Lung microvascular endothelial cell (primary cell): Measurements from ENCODE around the gene PNMA8B. TPM values are rescaled to one million over a fixed set of nuclear protein-coding genes. Genes with fewer than 3 reads are reported as not detected.
A peak's percentile ranks its signal among the peaks of the same experiment; 100 is the strongest.
"Not testable (repeated sequence)": the region's sequence is repeated elsewhere in the genome, so short reads cannot be mapped to it uniquely, and the experiment has no call there.

Experiments used
- DNase-seq, 2 donors: peaks; one replicate each; pipeline versions ENCODE4 v3.0.0 to v3.0.0-alpha.2; 2010; ENCODE audit warnings: low read depth in 2 of 2
- total RNA-seq: library from RNA; depleted of rRNA; stranded (reverse); fragments of >200 nt; gene quantifications from 2 replicates; pipeline ENCODE4 v1.2.1, GENCODE V29; 2014

PNMA8B gene
- total RNA-seq, 1 donor from 2014 or later, result under 0.01 TPM

DNA sequence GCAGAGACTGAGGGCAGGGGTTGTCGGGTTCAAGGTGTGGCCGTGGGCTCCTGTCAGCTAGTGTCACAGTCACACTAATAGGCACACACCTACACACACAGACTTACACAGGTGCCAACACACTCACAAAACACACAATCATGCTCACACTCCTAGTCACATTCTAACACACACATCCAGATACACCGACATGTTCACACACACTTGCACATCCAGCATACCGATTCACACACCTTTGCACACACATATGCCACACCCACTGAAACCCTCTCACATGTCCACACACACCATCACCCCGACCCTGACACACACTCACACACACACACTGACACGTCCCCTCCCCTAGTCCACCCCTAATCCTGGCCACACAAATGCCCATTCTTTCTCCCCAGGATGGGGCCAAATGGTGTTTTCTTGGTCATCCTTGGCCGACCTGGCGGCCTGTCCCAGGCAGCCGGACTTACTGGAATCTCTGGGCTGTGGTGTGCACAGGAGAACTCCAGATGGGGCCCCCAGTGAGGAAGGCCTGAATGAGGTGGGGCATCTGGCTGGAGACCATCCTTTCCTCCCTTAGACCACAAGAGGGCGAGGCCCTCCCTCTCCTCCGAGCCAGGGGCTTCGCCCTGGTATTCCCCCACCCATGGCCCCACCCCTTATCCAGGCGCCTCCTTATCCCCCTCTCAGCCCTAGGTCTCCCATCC, 19.1 kb upstream of the PNMA8B start:
- no peak for DNase-seq

DNA sequence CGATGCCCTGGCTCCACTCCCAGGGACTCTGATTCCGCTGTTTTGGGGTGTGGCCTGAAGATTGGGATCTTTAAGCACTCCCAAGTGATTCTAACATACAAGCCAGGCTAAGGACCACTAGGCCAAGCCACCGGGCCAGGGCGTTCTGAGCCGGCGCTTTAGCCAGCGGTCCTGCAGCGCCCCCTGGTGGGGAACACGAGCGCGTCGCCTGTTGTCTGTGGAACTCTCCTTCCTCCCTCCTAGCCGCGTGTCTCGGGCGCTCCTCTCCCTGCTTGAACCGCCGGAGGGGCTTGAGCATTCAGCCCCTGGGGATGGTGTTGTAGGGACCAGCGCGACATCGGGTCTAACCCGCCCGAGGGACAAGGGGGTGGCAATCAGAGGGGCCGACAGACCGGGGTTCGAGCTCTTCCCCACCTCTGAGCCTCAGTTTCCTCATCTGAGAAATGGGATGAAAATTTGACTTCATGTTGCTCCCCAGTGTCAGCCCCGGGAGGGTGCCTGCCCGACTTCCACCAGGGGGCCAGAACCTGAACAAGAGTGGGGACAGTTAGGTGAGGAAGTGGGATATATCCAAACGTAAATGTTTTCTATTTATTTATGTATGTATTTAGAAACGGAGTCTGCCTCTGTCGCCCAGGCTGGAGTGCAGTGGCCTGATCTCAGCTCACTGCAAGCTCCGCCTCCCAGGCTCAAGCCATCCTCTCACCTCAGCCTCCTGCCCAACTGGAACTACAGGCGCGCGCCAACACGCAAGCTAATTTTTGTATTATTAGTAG, 18.0 kb upstream of the PNMA8B start:
- DNase-seq, result peak; percentile 70 to 74

DNA sequence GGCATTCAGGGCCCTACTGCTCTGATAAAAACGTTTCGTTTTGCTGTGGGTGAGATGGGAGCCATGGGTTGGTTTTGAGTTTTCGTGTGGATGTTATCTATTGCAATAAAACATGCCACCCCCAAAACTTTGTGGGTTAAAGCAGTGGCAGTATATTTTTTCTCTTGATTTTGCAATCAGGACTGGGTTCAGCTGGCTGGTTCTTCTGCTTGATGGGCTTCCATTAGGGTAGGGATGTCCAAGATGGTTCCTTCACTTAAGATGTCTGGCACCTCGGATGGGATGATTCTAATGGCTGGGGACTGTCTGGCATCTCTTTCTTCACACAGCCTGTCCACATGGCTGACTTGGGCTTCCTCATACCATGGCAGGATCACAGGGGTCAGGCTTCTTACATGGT, 15.6 kb upstream of the PNMA8B start:
- no peak for DNase-seq

DNA sequence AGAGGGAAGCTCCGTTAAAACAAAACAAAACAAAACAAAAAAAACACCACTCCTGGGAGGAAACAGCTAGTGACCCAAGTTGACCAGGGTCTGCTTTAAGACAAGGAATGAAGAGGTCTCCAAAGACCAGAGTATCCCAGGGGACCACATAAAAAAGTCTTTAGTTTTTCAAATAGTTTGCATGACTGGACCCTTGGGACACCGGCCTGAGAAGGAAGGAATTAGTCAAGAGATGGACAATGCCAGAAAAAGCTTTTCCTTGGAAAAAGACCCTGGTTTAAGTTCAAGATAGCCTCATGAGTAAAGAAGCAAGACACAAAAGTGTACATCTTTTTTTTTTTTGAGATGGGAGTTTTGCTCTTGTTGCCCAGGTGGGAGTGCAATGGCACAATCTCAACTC, 12.5 kb upstream of the PNMA8B start:
- DNase-seq, result no peak

DNA sequence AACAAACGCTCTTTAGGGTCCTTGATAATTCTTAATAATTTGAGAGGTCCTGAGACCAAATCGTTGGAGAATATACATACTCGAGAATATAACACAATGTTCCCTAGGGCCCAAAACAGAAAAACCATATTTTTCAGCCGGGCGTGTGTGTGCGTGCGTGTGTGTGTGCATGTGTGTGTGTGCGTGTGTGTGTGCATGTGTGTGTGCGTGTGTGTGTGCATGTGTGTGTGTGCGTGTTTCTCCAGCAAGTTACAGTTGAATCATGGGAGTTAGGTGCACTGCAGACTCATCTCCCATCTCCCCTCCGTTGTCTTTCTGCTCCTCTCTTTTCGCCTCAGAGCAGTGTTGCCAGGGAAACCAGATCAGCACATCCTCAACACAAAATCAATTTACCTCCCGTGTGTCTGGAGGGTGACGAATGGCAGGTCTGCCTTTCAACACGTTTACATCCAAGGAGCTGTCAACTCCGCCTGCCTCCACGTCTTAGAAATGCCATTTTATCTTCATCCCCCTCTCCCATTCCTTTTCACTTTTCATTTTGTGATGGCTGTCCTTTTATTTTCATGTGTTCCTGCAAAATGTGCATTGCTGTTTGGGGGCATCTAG, 8.3 kb upstream of the PNMA8B start:
- DNase-seq, result no peak

DNA sequence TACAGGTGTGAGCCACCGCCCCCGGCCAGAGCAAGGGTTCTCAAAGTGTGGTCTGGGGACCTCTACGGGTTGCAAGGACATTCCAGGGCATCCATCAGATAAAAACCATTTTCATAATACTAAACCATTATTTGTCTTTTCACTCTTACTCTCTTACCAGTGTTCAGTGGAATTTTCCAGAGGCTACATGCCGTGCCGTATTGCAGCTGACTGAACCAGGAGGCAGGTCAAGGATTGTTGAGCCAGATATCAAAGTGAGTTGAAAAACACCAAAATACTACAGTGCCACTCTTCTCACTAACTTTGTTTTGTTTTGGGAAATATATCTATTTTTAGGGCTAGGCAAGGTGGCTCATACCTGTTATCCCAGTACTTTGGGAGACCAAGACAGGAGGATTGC, 7.2 kb upstream of the PNMA8B start:
- no peak for DNase-seq

DNA sequence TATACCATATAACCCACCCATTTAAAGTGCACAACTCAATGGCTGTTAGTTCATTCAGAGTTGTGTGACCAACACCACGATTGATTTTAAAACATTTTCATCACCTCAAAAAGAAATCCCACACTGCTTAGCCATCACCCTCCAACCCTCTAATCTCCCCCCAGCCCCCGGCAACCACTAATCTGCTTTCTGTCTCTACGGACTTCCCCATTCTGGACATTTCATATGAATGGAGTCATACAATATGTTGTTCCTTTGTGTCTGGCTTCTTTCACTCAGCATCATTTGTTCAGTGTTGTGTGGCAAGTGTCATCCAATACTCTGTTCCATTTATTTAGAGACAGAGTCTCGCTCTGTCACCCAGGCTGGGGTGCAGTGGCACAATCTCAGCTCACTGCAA, 4.0 kb upstream of the PNMA8B start:
- no peak for DNase-seq

DNA sequence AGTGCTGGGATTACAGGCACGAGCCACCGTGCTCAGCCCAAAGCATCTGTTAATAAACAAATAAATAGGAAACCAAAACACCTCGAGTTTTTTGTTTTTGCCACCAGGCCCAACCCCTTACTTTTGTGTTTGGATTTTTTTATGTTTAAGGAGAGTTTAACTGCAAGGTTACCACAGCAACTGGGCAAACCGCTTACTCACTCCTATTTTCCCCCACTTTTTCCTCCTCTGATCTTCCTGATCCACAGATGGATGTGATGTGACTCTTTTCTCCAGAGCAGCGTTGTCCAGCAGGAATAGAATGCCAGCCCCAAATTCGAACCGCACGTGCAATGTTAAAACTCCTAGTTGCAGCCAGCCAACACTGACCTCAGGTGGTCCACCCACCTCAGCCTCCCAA, 2.1 kb upstream of the PNMA8B start:
- DNase-seq, result no peak

DNA sequence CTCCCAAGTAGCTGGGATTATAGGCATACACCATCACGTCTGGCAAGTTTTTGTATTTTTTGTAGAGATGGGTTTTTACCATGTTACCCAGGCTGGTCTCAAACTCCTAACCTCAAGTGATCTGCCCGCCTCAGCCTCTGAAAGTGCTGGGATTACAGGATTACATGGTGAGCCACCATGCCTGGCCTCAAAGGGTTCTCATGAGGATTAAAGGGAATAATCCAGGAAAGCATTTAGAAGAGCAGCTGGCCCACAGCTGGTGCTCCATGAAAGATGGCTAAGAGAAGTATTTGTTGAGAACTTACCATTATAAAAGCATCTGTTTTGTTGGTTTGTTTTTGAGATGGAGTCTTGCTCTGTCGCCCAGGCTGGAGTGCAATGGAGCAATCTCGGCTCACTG, 1.2 kb upstream of the PNMA8B start:
- not testable (repeated sequence) for DNase-seq

DNA sequence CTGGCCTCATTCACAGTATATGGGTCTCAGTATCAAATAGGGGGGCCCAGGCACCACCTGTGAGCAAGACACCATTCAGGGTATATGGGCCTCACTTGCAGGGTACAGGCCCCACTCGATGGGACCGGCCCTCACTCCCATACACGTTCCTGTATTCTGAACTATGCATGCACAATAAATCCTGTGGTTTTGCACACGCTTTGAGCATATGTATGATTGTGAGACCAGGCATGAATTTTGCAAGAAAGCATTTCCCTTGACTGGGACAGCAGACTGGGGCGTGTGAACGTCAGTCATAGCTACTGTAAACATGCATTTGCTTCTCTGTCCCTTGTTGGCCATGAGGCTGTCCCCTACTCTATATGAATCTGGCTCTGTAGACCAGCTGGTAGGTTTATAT, 637 bp upstream of the PNMA8B start:
- no peak for DNase-seq

DNA sequence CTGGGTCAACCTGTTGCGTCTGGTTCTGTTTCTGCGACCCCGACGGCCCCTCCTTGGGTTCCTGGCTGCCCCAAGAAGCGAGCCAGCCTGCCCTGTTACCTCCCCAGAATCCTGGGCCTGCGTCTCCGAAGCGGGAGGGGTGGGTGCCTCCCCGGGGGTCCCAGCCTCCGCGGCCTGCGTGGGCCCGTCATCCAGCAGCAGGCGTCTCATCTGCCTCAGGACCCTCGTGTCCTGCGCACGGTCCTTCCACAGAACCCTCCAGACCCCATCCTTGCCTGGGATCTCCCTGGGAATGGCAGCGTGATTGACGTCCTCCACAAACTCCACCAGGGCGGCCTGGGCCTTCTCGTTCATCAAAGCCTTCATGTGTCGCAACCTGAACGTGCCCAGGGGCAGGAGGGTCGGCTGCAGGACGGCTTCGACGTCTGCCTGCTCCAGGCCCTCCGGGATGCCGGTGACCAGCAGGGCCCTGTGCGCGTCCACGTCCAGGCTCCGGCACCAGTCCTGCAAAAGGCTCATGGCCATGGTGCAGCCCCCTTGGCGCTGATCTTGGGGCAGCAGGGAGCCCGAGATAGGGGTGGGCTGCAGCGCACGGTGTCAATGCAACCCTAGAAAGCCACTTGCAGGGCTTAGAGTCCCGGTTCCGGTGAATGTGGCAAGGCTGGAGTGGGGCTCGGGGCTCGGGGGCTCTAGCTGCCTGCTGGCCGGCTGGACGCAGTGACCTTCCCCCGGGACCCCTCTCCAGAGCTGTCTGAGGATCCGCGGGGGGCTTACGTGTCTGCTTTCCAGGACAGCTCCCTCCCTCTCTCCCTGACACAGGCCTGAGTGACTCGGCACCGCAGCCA, 504 bp downstream of the PNMA8B start:
- no peak for DNase-seq

DNA sequence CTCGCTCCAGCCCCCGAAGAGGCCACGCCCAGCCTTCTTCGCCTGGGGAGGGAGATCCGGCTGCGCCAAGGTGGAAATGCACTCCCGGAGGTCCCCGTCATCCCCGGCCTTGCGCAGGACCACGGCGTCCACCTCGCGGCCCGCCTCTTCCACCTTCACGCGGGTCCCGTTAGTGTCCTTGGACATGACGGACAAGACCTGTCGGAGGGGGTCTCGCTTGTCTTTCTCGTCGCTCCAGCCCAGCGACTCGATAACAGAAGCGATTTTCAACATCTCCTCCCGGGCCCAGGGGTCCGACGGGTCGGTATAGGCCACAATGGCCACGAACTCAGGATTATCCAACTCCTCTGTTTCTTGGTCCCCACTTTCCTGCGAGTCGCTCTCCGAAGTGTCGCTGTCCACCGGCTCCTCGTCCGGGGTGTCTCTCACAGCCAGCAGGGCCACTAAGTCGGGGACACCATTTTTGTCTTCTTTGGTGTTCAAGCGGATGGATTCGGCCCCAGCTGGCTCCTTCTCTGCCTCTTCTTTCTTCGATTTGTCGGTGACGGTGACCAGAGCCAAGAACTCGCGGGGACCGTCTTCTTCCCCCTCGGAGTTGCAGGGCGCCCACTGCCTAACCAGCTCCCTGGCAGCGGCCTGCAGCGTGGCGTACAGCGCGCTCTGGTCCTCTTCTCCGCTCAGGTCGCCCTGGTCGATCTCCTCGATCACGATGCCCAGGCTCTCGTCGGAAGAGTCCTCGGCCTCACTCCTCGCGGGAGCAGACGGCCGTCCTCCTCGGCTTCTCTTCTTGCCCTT, 1.3 kb downstream of the PNMA8B start:
- no peak for DNase-seq

DNA sequence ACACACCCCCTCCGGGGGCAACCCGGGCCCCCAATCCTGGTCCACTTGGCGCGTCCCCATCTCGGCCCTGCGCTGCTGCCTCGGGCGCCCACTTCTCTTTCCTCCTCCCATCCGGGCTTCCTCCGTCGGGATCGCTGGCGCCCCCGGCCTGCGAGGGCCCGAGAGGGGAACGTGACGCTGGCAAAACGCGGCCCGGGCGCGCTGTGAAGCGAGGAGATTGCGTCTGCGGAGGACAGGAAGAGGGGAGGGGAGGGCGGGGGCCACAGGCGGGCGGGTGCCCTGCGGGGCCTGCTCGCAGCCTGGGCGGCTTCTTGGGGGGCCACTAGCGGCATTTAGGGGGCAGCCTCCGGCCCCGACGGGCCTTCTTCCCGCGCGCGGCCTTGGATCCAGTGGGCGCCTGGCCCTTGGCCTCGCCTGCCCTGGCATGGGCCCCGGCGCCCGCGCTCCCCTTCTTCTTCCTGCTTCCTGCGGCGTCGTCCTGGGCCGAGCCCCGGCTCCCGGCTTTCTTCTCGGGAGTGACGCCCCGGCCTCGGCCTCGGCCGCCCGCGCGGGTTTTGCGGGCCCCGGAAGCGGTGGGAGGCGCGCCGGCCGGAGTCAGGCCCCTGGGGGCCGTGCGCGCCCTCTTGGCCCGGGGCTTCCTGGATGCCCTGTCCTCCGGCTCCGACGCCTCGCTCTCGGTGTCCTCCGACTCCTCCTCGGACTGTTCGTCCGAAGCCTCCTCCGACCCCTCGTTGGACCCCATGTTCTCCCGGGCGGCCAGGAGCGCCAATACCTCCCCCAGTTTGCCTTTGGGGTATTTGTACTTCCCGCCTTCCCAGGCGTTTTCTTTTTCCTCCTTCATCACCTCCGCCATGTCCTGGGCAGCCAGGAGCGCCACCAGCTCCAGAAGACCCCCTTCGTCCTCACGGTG, 2.2 kb downstream of the PNMA8B start:
- DNase-seq, result no peak

DNA sequence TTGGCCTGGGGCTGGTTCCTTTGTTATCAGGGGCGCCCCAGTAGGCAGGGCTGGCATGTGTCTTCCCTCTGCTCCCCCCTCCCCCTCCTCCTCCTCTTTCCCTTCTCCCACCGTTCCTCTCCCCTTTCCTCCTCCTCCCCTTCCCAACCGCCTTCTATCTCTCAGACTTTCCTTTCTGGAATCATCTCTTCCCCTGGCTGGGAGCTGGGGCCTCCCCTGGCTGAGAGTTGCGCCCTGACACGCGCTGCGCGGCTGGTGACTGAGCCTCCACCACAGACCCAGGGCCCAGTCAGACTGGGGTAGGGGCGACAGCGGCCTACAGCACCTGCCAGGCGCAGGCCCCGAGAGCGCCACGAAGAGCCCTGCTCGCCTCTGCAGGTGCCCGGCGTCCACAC, 2.8 kb downstream of the PNMA8B start:
- DNase-seq, result no peak

DNA sequence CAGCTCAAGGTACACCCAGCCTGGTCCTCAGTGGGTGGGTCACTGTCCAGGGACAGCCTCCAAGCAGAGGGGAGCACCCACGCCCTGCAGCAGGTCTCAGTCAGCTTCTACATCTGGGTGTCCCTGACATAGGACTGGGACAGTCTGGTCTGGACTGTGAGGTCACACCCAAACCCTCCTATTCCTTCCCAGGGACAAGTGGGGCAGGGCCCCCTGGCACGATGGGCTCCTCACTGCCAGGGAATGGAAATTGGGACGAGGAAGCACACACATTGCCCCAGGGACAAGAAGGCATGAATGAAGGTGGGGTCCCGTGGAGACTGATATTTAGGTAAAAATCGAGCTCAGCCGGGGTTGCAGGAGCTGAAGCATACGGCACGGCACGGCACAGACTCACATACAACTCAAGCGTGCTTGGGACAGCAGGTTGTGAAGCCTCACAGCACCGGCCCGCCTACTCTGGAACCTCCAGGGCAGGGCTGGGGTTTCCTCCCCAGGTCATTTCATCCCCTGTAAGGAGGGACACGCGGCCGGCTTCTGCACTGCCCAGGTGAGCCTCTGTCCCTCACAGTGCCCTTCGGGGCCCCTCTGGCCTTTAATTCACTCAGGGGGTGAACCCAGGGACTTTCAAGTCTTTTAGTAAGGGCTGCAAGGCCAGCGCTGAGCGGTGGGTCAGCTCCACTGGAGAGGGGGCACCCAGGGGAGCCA, 3.5 kb downstream of the PNMA8B start:
- DNase-seq, result no peak

DNA sequence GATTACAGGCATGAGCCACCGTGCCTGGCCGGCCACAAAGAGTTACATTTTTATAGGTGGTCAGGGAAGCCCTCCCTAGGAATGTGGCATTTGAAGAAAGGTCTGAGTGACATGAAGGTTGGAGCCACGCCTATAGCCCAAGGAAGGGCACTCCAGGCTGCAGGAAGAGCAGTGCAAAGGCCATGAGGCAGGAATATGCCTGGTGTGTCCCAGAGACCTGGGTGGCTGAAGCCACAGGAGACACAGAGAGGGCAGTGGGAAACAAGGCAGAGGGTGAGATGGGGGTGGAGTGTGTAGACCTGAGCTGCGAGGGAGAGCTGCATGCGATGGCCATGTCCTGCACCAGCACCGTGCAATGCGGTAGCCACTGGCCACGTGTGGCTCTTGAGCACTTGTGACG, 4.9 kb downstream of the PNMA8B start:
- DNase-seq, result no peak

DNA sequence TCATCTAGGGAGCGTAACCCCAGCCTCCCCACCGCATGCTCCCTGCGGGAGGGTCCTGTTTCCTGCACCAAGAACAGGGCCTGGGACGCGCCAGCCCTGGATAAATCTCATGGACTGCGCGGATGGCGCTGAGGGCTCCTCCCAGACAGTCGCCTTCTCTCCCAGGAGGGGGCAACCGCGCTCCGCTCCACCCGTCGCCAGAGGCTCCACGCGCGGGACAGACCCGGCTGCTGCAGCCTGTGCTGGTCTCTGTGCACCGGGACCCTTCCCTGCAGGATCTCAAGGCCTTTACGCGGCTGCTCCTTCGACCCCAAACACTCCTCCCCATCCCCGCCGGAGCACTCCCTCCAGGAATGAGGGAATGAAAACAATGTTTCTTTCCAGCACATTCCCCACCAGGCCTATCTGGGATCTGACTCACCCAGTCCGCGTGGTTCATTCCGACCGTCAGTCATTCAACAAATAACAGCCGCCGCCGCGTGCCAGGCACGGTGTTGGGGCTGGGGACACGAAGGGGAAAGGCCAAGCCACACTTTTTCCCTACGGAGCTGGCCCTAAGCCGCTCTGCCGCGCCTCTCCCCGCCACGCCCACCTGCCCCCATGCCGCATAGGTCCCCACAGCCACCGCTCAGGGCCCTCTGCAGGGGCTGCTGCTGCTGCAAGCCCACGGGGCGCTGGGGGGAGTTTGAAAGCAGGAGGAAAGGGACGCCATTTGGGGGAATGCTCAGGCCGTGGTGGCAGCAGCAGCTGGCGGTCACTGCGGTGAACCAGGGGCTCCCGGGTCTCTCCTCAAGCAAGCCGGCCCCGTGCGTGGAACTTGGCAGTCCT, 6.0 kb downstream of the PNMA8B start:
- peak; percentile 38 to 57 for DNase-seq

DNA sequence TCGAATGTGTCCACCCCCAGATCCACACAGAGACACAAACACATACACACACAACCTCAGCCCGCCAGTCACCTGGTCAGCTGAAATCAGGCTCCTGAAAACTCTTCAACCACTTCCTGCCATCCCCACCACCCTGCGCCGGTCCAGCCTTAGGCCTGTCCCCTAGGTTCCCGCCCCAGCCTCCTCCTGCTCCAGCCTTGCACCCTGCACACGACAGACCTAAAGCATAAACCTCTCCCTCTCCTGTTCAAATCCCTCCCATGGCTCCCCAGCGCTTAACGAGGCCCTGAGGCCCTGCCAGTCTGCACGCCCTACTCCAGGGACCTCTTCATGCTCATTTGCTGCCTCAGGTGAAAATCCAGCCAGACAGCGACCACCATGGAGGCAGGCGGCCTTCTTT, 7.1 kb downstream of the PNMA8B start:
- no peak for DNase-seq
